ENCODE data around the gene SLC22A3.
"Not testable (repeated sequence)": the region's sequence is repeated elsewhere in the genome, so short reads cannot be mapped to it uniquely, and the experiment has no call there.

Gene SLC22A3

GRCh38 chr6:160337301-160337700 lies 10.9 kb upstream of the SLC22A3 start:
- DNase-seq, result no peak

DNA sequence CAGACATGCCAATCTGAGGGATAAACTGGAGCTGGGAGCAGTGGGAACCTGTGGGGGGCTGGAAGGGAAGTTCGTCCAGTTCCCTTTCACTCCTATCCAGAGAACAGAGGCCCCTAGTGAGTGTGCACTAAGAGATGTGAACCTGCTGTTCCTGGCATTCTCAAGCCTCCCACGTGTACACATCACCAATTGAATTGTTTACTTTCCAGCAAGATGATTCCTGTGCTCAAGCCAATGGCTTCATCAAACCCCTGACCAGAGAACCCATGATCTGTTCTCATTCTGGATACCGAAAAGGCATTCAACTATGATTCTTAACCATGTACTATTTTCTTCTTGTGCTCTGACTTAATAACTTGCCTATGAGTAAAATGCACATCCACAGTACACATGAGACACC lies 10.2 kb upstream of the SLC22A3 start:
- DNase-seq, result no peak

- no peak for DNase-seq
Measured at GRCh38 chr6:160343144-160343543, 5.0 kb upstream of the SLC22A3 start.

DNA sequence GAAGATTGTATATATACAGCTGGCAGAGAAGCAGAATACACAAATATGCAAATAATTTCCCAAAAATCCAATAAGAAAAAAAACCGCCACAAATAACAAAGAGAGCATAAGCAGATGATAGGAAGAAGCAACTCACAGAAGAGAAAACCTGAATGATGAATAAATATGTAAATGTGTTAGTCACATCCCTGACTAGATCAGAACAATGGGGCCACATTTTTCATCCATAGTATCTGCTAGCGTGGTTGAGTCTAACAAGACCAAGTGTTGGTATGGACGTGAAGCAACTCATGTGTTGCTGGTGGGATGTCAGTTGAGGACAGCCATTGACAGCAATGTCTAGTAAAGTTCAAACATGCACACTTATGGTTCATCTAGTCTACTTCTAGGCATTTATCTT lies 3.9 kb upstream of the SLC22A3 start:
- DNase-seq, result no peak

- DNase-seq, result no peak
Measured at GRCh38 chr6:160347259-160348222, 637 bp upstream of the SLC22A3 start.

DNA sequence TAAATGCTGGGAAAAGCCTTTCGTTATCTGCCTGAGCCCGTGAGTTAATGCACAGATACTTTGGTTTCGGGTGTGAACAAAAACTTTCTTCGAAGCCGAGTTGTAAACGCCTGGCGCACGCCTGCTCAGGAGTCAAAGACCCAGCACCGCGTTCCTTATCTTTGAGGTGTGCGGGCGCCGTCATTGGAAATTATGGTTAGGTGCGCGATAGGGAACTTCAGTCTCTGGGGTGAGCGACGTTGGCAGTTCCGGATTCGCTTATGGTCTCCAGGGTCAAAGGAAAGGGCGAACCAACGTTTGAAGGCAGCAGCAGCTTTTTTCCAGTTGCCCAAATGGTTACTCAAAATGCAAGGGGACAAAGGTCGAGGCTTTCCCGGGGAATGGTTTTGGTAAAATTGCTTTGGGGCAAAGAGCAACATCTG lies 853 bp downstream of the SLC22A3 start:
- no peak for DNase-seq

- DNase-seq, result no peak
Measured at GRCh38 chr6:160349814-160350350, 1.7 kb downstream of the SLC22A3 start.

GRCh38 chr6:160353950-160354496 lies 5.8 kb downstream of the SLC22A3 start:
- no peak for DNase-seq

DNA sequence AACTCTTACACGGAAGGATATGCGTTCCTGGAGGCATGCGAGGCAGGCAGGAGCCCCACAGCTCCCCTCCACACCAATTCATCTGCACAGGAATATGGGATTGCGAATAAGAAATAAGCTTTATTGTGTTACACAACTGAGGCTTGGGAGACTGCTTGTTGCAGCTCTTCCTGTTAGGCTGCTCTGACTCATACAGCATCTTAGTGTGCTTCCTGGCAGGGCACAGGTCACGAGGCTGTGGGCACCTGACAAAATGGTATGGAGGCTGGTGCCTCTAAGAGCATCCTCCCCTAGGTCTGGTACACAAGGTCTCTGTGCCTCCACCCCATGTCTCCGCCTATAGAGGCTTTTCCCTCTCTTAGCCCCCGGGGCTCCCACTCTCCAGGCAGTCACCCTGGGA lies 6.8 kb downstream of the SLC22A3 start:
- DNase-seq, result no peak

GRCh38 chr6:160356074-160356744 lies 8.0 kb downstream of the SLC22A3 start:
- DNase-seq, result no peak

DNA sequence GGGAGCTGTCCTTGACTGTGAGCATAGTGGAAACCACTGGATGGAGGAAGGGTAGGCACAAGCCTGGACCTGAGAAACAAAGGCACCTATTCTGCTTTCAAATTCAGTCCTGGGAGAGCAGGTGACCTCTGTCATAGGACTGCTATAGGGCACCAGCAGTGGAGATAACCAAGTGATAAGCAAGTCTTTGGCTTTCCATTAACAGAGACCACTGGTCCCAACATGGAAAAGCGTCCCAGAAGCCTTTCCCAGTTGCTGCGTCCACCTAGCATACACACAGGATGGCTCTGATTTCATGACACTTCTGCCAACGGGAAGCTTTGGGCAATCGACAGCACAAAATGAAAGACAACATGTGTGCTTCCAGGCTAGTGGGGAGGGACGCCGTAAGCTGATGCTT lies 8.9 kb downstream of the SLC22A3 start:
- DNase-seq, result no peak

DNA sequence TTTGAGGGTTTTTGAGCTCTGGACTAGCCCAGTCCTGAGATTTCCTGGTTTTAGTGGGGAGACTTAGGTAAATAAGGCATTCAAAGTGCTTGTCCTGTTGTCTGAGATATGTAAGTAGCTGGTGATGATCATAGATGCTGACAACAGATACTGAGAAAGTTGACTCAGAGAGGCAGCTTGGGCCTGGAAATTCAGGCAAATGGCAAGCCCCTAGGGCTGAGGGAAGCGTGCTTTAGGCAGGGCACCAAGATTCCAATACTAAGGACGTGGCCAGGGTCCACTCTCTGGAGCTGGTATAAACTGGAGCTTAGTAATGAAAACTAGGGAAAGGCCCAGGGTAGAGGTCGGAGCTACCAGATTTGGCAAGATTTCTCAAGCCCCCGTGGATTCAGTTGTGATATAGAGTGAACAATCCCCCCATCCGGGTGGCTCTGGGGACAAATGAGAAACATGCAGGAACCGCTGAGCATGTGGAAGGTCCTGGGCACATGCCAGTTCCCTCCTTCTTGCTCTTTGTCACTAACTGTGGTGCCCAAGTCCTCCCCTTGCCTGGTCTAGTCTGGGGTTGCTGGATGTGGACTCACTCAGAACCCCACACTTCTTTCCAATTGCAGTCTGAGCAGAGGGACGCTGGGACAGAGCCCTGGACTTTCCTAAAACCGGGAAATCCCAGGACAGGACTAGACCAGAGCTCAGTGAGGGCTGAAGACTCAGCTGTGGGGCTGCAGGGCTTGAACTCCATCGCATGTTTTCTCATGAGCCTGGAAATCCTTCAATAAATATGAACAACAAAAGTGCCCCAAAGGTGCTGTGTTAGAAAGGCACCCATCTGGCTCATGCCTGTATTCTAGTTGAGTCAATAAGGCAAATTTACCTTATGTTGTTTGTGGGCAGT lies 10.3 kb downstream of the SLC22A3 start:
- no peak for DNase-seq

DNA sequence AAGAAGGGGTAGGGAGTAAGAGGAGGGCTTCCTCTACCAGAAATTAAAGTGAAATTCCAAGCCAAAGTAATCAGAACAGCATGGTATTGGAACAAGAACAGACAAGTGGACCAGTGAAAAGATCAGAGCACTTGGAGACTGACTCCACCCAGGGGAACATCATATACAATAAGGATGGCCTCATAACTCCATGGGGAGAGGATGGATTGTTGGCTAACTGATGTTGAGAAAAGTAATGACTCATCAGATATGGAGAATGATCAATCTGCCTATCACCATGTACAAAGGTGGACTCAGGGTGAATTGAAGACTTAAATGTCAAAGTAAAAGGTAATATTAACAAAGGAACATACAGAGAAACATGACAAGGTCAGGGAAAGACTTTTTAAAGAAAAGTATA lies 12.8 kb downstream of the SLC22A3 start:
- DNase-seq, result no peak

GRCh38 chr6:160362556-160362955 lies 14.4 kb downstream of the SLC22A3 start:
- no peak for DNase-seq

GRCh38 chr6:160363016-160363996 lies 15.1 kb downstream of the SLC22A3 start:
- no peak for DNase-seq

GRCh38 chr6:160365117-160365516 lies 16.9 kb downstream of the SLC22A3 start:
- no peak for DNase-seq

DNA sequence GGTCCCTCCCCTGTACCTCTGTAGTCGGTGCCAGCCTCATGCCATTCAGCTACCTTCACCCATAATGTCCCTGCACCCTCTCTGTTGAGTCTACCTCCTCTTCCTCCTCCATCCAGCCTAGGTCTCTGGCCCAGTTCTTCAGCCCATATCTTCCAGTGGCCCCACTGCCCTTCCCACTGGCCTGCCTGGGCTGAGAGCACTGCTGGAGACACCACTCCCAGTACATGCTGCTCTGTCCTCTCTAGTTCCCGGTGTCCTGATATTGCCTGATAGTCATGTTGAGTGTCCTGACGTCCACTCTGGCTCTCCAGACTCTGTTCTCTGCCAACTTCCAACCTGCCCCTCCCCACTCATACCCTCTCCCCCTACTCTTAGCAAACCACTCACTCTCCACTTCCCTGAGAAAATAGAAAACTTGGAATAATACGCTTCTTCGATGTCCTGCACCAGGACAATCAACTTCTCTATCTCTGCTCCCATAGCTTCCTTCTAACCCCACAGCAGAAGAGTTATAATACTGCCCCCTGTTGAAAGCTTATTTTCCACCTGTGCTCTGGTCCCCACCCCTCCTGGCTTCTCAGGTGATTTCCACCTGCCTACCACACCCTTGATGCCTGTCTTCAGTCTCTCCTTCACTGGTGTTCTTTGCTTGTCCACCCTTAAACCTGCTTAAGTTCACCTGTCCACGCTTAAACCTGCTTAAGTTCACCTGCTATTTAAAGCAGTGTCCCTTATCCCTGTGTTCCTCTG lies 19.8 kb downstream of the SLC22A3 start:
- DNase-seq, result no peak

DNA sequence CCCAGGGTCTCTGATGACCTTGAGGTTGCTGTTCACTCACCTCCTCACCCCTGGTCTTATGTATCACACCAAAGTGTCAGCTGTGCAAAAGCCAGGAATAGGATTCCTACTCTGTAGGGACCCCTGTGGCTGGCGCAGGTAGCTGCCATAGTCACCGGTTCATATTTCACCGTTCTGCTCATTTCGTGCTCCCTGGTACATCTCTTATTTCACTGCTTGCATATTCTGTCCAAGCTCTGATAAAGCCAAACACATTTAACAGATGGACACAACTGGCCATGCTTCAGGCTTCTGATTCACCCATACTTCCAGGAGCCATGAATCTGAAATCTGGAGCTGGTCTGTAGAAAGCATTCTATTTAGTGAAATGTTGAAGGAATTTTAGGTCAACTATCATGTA lies 20.5 kb downstream of the SLC22A3 start:
- DNase-seq, result no peak

- not testable (repeated sequence) for DNase-seq
Measured at GRCh38 chr6:160373601-160374000, 25.4 kb downstream of the SLC22A3 start.

- no peak for DNase-seq
Measured at GRCh38 chr6:160374836-160375560, 26.8 kb downstream of the SLC22A3 start.

Measured in CD4-positive, alpha-beta T cell treated with Interleukin-6 for 4 hours (primary cell).